Cardiac muscle cell (in vitro differentiated cells and primary cell): ENCODE results near the gene ENOX1. TPM values are rescaled to one million over a fixed set of nuclear protein-coding genes. Genes with fewer than 3 reads are reported as not detected.

Source experiments
- DNase-seq, 2 donors: peaks; one replicate each; pipeline versions ENCODE4 v3.0.0 to v3.0.0-alpha.2; 2010 to 2017; ENCODE audit warnings: low read depth in 1 of 2, low spot score in 1 of 2
- H3K27ac ChIP-seq: fragments of 200-600 bp; sonication (generic); 2 replicates; pipeline ENCODE4 v1.5.1; 2016
- H3K27me3 ChIP-seq: fragments of 200-600 bp; sonication (generic); 2 replicates; pipeline ENCODE4 v1.6.0; 2016; ENCODE audit warnings: control low read depth
- H3K36me3 ChIP-seq: fragments of 200-600 bp; sonication (generic); 2 replicates; pipeline ENCODE4 v1.5.1; 2016; ENCODE audit warnings: control low read depth
- H3K4me1 ChIP-seq: fragments of 200-600 bp; sonication (generic); 2 replicates; pipeline ENCODE4 v1.8.1; 2017; ENCODE audit warnings: low read depth, mild to moderate bottlenecking, mixed run types
- H3K4me3 ChIP-seq: fragments of 200-600 bp; sonication (generic); 2 replicates; pipeline ENCODE4 v1.5.1; 2016; ENCODE audit warnings: mild to moderate bottlenecking
- H3K9me3 ChIP-seq: fragments of 200-600 bp; sonication (generic); 2 replicates; pipeline ENCODE4 v1.5.1; 2017; ENCODE audit warnings: low read depth, mild to moderate bottlenecking, control low read depth
- polyA plus RNA-seq: library from polyadenylated mRNA; unstranded; fragments of >200 nt; fragmentation: Nextera tagmentation; extraction: Ambion mirVana; gene quantifications from 2 replicates; pipeline ENCODE4 v1.2.1, GENCODE V29; 2016
- total RNA-seq: library from RNA; depleted of rRNA; stranded (reverse); fragments of >200 nt; gene quantifications from 2 replicates; pipeline ENCODE4 v1.2.3, GENCODE V29; 2016
- TF ChIP-seq, protein P1 (sequence below): IDR thresholded peaks from 2 replicates; pipeline ENCODE4 v1.5.1; 2012; ENCODE audit warnings: low read depth, mild to moderate bottlenecking, low read length

Gene ENOX1
- total and polyA plus RNA-seq, 2 experiments from 2014 or later, result 2.0 to 5.1 TPM

DNA sequence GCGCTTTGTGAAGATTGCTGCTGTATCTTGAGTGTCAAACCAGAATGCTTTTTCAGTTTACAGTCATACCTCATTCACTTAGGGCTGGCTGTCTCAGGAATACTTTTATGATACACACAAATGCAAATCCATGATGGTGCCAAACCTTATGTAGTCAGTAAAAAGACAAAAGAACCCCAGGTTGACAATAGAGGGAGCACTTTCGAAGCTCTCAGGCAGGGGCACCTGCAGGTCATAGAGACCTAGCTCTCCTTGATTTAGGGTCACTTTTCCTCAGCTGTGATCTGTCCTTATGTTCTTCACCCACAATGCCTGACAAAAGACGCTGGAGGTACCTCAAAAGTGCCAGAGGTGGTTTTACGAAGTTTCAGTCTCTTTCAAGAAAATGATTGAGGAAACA is 591.2 kb downstream of the ENOX1 start:
- Histone ChIP-seq H3K27me3 (no peaks in the 10 kb centered on the region), H3K4me3 (no peak overlapping the region), H3K4me1 (peaks cover 72% of the 10 kb centered on the region), H3K9me3 (no peaks in the 10 kb centered on the region), H3K36me3 (no peaks in the 10 kb centered on the region), H3K27ac (peak overlapping the region; percentile 69)
- TF ChIP-seq, protein P1, sequence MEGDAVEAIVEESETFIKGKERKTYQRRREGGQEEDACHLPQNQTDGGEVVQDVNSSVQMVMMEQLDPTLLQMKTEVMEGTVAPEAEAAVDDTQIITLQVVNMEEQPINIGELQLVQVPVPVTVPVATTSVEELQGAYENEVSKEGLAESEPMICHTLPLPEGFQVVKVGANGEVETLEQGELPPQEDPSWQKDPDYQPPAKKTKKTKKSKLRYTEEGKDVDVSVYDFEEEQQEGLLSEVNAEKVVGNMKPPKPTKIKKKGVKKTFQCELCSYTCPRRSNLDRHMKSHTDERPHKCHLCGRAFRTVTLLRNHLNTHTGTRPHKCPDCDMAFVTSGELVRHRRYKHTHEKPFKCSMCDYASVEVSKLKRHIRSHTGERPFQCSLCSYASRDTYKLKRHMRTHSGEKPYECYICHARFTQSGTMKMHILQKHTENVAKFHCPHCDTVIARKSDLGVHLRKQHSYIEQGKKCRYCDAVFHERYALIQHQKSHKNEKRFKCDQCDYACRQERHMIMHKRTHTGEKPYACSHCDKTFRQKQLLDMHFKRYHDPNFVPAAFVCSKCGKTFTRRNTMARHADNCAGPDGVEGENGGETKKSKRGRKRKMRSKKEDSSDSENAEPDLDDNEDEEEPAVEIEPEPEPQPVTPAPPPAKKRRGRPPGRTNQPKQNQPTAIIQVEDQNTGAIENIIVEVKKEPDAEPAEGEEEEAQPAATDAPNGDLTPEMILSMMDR, result peak; percentile 12
- no peak for DNase-seq

DNA sequence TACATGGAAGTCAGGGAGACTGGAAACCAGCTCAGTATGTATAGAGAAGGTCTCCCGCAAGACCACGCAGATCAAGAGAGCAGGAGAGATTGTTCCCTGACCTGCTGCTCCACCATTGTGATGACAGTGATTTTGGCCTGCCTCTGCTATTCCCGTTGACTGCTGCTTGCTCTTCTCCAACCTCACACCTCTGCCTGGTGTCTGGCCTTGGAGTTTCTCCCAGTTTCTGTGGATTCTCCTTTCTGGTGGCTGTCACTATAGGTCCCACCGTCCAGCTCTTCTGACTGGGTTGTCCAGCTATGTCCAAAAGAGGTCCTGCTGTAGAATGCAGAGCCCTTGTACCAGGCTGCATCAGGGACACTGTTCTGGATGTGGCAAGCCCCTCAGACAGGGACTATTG is 591.7 kb downstream of the ENOX1 start:
- Histone ChIP-seq H3K9me3 (no peaks in the 10 kb centered on the region), H3K27ac (peak overlapping the region; percentile 69), H3K4me1 (peaks cover 67% of the 10 kb centered on the region), H3K4me3 (no peak overlapping the region), H3K36me3 (no peaks in the 10 kb centered on the region), H3K27me3 (no peaks in the 10 kb centered on the region)
- DNase-seq, result no peak
- TF ChIP-seq, protein P1, result no peak

DNA sequence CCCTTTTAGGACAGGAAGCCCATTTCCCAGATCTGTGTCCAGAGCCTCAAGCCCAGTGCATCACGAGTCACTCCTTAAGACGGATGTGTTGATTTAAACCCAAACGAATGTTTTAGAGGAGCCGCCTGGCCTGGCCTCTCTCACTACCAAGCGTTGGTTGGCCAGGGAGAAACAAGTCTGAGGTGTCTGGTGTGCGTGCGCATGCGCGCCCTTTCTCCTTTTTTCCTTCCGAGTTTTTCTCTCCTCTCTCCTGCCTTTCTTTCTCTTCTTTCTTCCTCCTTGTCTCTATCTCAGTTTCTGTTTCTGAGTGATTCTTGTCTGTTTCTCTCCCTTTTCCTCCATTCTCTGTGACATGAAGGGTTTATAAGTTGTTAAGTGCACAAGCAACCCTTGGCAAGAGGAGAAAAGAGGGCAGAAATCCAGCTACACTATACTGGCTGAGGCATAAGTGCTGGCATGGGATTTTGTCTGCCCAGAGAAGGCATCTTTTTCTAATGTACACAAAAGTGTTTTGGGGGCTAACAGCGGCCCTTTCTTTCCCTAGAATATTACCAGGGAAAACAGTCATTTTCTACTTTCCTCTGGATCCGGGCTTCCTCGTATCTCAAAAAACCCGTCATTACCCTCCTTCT is 592.9 kb downstream of the ENOX1 start:
- Histone ChIP-seq H3K4me3 (no peak overlapping the region), H3K27me3 (no peaks in the 10 kb centered on the region), H3K27ac (peak overlapping the region; percentile 69), H3K9me3 (no peaks in the 10 kb centered on the region), H3K36me3 (no peaks in the 10 kb centered on the region), H3K4me1 (peaks cover 62% of the 10 kb centered on the region)
- no peak for DNase-seq
- TF ChIP-seq, protein P1, result no peak

DNA sequence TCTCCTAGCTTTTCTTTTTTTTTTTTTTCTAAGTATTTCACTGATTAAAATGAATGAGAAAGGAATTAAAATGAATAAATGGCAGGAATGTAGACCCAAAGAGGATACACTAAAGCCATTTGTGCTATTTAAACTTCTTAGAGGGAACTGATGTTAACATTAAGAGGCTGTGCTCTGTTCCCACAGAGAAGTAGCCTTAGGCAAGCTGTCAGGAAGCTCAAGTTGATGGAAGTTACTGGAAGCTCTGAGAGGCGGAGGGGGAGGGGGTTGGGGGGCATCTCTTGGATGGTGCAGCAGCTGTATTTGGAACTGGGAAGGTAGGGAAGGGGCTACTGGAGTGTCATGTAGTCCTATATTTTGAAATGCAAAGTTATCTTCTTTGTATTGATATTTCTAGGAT is 595.2 kb downstream of the ENOX1 start:
- no peak overlapping the region for H3K4me3 ChIP-seq
- no peaks in the 10 kb centered on the region for H3K36me3 ChIP-seq
- H3K9me3 ChIP-seq, result no peaks in the 10 kb centered on the region
- H3K4me1 ChIP-seq, result peaks cover 53% of the 10 kb centered on the region
- H3K27ac ChIP-seq, result peak overlapping the region; percentile 42
- H3K27me3 ChIP-seq, result no peaks in the 10 kb centered on the region
- TF ChIP-seq, protein P1, result no peak
- DNase-seq, result peak in 1 of 2 donors; percentile 35

DNA sequence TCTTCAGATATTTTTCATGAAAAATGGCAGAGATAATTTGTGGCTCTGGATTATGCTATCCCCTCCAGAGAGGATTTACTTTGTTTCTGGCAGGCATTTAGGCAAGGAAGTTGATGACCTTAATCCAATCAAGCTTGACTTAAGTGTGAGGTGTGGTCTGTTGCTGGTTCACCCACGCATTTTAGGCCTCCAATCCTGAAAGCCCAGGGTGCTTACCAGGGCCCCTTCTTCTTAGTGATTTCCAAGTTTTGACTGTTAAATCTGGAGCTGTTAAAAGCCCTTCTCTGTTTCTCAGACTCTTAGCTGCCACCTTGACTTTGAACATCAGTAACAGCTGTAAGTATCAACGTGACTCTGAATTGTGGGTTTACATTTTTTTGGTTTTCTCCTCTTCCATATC is 601.5 kb downstream of the ENOX1 start:
- H3K27ac ChIP-seq, result no peak overlapping the region
- no peak for DNase-seq
- peaks cover 5% of the 10 kb centered on the region for H3K4me1 ChIP-seq
- no peak overlapping the region for H3K4me3 ChIP-seq
- no peaks in the 10 kb centered on the region for H3K36me3 ChIP-seq
- TF ChIP-seq, protein P1, result no peak
- no peaks in the 10 kb centered on the region for H3K9me3 ChIP-seq
- H3K27me3 ChIP-seq, result no peaks in the 10 kb centered on the region
